MM.1S (cell line): Measurements from ENCODE around the gene NUP210.
"Not testable (repeated sequence)": the region's sequence is repeated elsewhere in the genome, so short reads cannot be mapped to it uniquely, and the experiment has no call there.

Source experiments
- EZH2phosphoT487 ChIP-seq: fragments of 300-600 bp; sonication (generic); IDR thresholded peaks from 2 replicates; pipeline ENCODE4 v1.6.1; 2018; ENCODE audit warnings: antibody characterized with exemption, low read length
- TF ChIP-seq, protein P1 (sequence below): fragments of 300-600 bp; sonication (generic); IDR thresholded peaks from 2 replicates; pipeline ENCODE4 v1.5.1; 2016; ENCODE audit warnings: antibody characterized with exemption, low read length, mixed read lengths

DNA sequence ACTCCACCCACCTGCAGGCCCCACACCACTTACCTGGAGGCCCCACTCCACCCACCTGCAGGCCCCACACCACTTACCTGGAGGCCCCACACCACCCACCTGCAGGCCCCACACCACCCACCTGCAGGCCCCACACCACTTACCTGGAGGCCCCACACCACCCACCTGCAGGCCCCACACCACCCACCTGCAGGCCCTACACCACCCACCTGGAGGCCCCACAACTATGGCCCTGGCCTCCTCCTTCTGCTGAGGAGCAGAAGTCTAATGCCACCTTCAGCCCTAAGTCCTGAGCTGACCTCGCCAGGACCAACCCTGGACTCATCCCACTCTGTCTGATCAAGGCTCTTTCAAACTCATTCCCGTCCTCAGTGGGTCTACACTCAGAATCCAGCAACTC, 42.4 kb downstream of the NUP210 start:
- TF ChIP-seq, protein P1, sequence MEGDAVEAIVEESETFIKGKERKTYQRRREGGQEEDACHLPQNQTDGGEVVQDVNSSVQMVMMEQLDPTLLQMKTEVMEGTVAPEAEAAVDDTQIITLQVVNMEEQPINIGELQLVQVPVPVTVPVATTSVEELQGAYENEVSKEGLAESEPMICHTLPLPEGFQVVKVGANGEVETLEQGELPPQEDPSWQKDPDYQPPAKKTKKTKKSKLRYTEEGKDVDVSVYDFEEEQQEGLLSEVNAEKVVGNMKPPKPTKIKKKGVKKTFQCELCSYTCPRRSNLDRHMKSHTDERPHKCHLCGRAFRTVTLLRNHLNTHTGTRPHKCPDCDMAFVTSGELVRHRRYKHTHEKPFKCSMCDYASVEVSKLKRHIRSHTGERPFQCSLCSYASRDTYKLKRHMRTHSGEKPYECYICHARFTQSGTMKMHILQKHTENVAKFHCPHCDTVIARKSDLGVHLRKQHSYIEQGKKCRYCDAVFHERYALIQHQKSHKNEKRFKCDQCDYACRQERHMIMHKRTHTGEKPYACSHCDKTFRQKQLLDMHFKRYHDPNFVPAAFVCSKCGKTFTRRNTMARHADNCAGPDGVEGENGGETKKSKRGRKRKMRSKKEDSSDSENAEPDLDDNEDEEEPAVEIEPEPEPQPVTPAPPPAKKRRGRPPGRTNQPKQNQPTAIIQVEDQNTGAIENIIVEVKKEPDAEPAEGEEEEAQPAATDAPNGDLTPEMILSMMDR, result not testable (repeated sequence)
- not testable (repeated sequence) for TF ChIP-seq EZH2phosphoT487
